Renal cortical epithelial cell (primary cell): ENCODE measurements around the gene NR5A2. TPM values are rescaled to one million over a fixed set of nuclear protein-coding genes. Genes with fewer than 3 reads are reported as not detected.

Experiments
- DNase-seq: peaks from one replicate; pipeline ENCODE4 v3.0.0-alpha.2; 2011; ENCODE audit warnings: low read depth
- total RNA-seq: library from RNA; depleted of rRNA; stranded (reverse); fragments of >200 nt; gene quantifications from 2 replicates; pipeline ENCODE4 v1.2.3, GENCODE V29; 2014

Gene NR5A2
- total RNA-seq, 1 donor from 2014 or later = 0.05 TPM

DNA sequence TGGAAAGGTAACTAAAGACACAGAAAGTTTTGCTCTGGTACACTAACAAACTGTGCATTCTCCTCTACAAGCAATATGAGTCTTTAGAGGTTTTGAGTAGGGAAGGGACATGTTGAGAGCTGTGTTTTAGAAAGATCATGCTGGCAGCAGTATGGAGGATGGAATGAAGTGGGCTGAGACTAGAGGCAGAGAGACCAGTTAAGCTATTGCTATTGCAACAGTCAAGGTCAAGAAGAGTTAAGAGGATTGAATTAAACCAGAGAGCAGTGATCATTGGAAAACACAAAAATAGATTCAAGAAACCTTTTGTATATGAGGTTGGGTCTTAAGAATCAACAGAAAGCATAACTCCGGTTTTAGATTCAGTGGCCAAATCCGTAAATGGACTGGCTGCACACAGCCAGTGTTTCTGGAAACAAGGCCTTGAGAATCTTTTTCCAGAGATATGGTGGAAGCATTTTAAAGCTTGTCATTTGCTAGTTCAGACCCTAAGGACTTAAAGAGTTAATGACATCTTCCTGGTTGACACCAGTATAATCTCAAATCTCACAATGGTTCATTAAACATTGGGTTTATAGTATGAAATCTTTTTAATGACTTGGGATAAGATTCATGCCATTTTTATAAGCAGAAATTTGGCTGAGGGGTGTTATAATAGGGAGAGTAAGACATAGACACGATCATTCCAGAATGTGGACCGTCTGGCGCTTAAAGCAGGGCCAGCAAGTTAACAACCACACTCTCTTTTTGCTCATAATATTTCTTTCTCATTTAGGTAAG is 177.9 kb downstream of the NR5A2 start:
- DNase-seq = no peak

DNA sequence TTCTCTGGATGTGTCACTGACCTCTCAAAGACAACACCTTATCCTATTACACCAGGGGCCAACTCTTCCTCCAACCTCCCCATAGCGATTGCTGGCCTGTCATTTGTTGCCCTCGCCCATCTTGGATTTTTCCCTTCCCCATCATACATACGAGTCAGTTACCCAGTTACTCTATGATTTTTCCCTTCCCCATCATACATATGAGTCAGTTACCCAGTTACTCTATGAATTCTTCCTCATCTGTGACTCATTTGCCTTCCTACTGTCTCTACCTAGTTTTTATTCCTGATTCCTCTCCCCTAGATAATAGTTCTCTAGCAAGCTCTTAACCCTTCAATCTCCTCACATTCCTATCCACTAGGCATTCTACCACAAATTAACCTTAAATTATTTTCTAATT is 178.8 kb downstream of the NR5A2 start:
- peak; percentile 64 for DNase-seq

DNA sequence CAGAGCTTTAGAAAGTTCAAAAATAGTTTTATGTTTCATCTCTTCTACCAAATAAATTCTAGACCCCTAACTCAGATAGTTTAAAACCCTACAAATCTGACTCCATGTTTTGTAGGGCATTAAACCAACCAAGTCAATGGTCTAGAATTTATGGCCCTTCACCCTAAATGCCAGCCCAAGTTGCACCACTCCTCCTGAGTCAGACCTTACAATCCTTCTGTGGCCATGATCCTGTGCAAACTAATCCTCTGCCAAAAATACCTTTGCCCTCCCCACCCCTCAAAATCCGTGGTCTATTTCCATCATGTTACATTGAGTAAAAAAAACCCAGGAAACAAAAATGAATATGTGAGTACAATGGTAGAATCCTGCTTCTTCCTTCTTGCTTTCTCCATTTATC is 179.3 kb downstream of the NR5A2 start:
- peak; percentile 45 for DNase-seq

DNA sequence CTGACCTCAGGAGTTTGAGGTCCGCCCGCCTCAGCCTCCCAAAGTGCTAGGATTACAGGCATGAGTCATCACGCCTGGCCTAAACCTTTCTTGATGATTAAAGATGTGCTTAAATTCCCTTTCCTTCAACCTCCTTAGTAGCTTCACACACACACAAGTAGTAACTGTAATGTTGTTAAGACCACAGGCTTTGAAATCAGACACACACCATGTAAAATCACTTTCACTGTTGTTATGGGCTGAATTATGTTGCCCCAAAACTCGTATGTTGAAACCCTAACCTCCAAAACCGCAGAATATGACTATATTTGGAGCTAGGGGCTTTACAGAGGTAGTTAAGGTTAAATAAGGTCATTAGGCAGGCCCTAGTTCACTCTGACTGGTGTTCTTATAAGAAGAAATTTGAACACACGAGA is 180.2 kb downstream of the NR5A2 start:
- no peak for DNase-seq

DNA sequence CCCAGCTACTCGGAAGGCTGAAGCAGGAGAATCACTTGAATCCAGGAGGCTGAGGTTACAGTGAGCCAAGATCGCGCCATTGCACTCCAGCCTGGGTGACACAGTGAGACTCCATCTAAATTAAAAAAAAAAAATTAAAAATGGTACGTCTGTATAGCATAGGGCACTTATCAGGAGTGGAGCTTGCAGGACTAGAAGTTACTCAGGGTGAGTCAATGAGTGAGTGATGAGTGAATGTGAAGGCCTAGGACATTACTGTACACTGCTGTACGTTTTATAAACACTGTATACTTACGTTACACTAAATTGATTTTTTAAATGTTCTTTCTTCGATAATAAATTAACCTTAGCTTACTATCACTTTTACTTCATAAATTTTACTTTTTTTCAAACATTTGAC is 183.6 kb downstream of the NR5A2 start:
- no peak for DNase-seq

DNA sequence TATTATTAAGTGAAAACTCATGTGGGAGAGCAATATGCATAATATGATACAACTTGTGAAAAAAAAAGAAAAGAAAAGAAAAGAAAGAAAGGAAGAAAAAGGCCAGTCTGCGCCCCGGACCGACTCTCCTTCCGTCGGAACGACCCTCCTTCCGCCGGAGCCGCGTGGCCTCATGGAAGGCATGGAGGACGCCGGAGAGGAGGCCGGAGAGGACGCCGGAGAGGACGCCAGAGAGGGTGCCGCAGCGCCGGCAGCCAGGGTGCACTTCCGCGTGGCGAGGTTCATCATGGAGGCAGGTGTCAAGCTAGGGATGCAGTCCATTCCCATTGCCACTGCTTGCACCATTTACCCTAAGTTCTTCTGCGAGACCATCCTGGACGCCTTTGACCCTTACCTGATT is 185.9 kb downstream of the NR5A2 start:
- no peak for DNase-seq

DNA sequence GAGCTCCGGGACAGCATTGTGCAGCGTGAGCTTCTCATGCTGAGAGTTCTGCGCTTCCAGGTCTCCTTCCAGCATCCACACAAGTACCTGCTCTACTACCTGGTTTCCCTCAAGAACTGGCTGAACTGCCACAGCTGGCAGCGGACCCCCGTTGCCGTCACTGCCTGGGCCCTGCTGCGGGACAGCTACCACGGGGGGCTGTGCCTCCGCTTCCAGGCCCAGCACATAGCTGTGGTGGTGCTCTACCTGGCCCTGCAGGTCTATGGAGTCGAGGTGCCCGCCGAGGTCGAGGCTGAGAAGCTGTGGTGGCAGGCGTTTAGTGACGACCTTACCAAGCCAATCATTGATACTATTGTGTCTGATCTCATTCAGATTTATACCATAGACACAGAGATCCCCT is 186.4 kb downstream of the NR5A2 start:
- no peak for DNase-seq

DNA sequence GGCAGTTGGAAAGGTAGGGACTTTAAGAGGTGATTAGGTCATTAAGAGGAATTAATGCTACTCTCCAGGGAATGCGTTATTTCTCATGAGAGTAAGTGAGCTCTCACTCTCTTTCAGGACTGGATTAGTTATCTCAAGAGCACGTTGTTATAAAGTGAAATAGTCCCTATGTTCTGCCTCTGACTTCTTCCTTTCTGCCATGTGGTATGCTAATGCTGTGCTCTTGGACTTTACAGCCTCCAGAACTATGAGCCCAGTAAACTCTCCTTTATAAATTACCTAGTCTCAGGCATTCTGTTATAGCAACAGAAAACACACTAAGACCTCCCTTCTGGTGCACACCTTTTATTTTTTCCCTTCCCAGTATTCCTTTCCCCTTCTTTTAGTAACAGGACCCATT is 187.8 kb downstream of the NR5A2 start:
- no peak for DNase-seq

DNA sequence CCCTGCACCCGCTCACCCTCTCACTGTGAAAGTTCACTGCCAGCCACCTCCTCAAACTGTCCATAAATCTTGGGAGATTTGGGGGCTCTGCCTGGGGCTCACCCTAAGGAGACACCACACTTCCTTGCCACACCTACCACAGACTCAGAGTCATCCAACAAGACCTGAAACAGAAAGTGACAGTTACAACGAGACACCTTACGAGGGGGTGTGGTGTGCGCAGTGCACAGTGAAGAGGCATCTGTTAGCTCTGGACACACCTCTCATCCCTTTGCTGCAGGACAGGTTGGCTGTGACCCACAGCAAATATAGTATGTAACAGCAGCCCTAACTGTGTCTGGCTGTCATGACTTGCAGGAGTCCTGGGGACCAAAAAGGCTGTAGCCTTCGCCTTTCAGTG is 190.2 kb downstream of the NR5A2 start:
- DNase-seq = no peak

DNA sequence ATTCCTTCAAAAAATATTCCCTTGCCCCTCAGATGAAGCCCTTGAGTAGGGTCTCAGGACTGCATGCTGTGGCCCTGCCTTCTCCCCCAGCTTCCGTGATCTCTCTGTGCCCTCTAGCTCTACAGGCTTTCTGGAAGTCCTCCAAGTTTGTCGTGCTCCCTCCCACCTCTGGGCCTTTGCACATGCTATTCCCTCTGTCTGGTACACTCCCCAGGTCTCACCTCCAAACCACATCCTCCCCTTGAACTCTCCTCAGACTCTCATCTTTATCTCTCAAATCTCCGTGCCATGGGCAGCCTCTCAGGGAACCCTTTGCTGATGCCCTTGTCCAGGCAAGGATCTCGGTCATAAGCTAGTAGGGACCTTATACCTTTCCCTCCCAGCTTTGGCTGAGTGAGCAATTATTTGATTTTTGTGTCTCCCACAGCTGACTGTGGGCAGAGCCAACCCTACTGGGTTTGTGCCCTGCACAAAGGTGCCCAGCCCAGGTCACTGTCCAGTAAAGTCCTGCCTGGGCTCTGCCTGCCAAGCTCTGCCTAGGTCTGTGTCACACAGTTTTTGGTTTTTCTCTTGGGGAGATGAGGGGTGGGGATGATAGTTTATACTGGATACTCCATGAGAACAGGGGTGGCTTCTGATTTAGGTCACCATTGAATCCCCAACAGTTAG is 194.2 kb downstream of the NR5A2 start:
- no peak for DNase-seq

DNA sequence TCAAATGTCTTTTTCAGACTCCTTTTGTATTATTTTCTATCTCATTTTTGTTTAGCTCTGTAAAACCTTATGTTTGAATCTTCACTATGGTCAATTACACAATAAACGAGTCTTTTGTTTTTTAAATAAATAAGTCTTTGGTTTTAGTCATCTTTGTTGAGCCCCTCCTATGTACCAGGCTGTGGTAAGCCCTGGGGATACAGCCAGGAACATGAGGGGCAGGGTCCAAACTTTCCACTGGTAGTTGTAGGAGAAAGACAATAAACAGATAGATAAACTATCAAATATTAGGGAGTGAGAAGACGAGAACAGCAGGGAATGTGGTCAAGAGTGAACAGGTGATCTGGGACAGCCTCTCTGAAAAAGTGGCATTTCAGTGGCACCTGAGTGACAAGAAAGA is 195.7 kb downstream of the NR5A2 start:
- DNase-seq = no peak

DNA sequence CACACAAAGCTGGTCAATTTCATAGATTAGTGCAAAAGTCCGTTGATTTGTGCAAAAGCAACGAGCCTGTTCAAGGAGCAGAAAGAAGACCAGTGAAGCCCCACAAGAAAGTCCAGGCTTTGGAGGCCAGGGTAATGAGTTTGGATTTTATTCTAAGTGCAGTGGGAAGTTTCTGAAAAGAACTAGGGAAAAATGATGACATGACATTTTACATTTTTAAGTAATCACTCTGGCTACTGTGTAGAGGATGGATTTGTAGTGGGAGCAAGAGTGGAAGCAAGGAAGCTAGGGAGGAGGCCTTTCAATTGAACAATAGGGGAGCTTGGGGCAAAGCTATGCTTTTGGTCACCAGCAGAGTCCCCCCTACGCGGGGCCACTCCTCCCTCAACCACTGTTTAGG is 196.1 kb downstream of the NR5A2 start:
- DNase-seq = no peak

DNA sequence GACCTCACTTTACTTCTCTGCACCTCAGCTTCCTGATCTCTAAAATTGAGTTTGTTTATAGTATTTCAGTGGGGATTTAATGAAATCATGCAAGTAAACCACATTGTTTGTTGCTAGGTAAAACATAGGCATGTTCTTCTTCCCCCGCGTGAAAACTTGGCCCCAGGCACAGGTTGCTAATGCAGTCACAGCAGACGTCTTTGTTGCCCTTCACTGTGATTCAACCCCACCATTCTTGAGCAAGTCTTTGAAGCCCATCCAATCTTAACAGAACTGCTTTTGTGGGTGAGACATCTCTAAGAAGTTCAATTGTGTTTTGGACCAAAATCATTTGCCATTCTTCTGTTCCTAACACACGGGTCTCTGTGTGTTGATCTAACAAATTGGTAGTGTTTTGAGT is 196.8 kb downstream of the NR5A2 start:
- peak; percentile 59 for DNase-seq

DNA sequence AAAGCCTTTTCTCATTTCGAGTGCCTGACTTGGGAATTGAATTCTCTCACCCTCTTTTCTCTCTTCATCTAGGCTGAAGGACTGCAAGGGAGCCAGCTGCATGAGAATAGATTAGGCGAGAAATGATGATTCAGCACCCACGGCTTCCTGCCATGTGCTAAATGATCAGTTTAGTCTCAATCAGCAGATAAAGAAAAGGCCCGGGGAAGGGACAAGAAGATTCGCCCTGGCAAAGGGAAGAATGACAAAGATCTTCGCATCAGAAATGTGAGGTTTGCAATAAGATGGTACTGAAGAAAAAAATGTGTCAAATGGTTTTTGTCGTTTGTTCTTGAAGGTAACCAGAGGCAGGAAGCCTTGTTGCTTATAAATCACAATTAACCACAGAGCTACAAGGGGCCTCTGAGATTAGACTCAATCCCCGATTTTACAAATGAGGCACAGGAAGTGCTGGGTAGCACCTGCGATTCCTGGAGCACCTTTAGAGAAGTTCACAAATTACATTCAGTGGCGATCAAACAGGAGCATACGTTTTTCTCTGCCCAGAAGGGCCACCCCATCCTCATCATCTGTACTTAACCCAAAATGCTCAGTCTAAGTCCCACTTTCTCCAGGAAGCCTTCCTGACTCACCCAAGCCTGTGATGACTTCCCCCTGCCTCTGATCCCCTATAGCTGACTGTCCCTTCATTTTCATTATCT is 198.9 kb downstream of the NR5A2 start:
- no peak for DNase-seq

DNA sequence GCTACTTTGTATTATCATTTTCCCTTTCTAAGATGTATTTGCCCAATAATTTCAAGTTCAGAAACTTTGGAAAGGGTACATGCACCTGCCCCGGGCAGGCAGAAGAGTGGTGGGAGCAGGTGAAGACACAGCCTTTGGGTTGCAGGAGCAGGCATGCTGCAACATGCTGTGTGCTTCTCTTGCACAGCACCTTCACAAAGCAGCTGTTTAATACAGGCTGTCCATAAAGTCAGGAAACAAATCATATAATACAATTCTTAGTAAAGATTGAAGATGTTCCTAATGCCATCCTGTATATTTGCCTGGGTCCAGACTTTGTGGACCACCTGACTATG is 199.4 kb downstream of the NR5A2 start:
- DNase-seq = no peak
